HUES64 (cell line): Measurements from ENCODE around the gene CYSRT1.
A peak's percentile ranks its signal among the peaks of the same experiment; 100 is the strongest.
"Not testable (repeated sequence)": the region's sequence is repeated elsewhere in the genome, so short reads cannot be mapped to it uniquely, and the experiment has no call there.

Source experiments
- H3K27ac ChIP-seq: 2 replicates; pipeline ENCODE4 v1.7.0; 2013; ENCODE audit warnings: low read depth, low read length, inconsistent platforms
- H3K27me3 ChIP-seq: 2 replicates; pipeline ENCODE4 v1.6.1; 2013; ENCODE audit warnings: mild to moderate bottlenecking, low read length; ENCODE audit not compliant: insufficient read depth
- H3K36me3 ChIP-seq: 2 replicates; pipeline ENCODE4 v1.6.1; 2013; ENCODE audit warnings: mild to moderate bottlenecking, low read length; ENCODE audit not compliant: insufficient read depth
- H3K4me1 ChIP-seq: 2 replicates; pipeline ENCODE4 v1.6.1; 2013; ENCODE audit warnings: mild to moderate bottlenecking, low read length, moderate library complexity; ENCODE audit not compliant: insufficient read depth
- H3K4me3 ChIP-seq: 2 replicates; pipeline ENCODE4 v1.5.1; 2013; ENCODE audit warnings: mild to moderate bottlenecking, low read length, moderate library complexity
- H3K9ac ChIP-seq: 2 replicates; pipeline ENCODE4 v1.6.1; 2013; ENCODE audit warnings: mild to moderate bottlenecking, low read depth, low read length
- H3K9me3 ChIP-seq: 2 replicates; pipeline ENCODE4 v1.6.1; 2013; ENCODE audit warnings: low read depth, low read length; ENCODE audit not compliant: insufficient read depth
- WGBS: fragments of 150-250, 120-280 bp; methylation state at CpG from one replicate; pipeline ENCODE4 v1.1.7; 2013; ENCODE audit warnings: missing lambda C conversion rate; 5-methylcytosine and 5-hydroxymethylcytosine counted together

Gene CYSRT1

DNA sequence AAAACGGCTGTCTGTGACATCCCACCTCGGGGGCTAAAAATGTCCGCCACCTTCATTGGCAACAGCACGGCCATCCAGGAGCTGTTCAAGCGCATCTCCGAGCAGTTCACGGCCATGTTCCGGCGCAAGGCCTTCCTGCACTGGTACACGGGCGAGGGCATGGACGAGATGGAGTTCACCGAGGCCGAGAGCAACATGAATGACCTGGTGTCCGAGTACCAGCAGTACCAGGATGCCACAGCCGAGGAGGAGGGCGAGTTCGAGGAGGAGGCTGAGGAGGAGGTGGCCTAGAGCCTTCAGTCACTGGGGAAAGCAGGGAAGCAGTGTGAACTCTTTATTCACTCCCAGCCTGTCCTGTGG is 18.3 kb downstream of the CYSRT1 start:
- 95% methylated on average over 18 of the region's 18 CpGs for WGBS
- H3K36me3 ChIP-seq, result peaks cover 22% of the 10 kb centered on the region
- H3K27ac ChIP-seq, H3K9ac ChIP-seq, H3K9me3 ChIP-seq, H3K27me3 ChIP-seq: not testable (repeated sequence)
- H3K4me3 ChIP-seq, result peak overlapping the region; percentile 9; the same call in 1 of the 2 replicates
- peaks cover 14% of the 10 kb centered on the region for H3K4me1 ChIP-seq

- peak overlapping the region; percentile 9; the same call in 1 of the 2 replicates for H3K4me3 ChIP-seq
- H3K9ac ChIP-seq, result peak overlapping the region; percentile 18; the same call in 1 of the 2 replicates
- H3K27ac ChIP-seq, result peak overlapping the region; percentile 18; the same call in 1 of the 2 replicates
These were observed 18.9 kb downstream of the CYSRT1 start for GRCh38 chr9:137243626-137244485.

GRCh38 chr9:137244486-137245449 is 19.8 kb downstream of the CYSRT1 start:
- no peak overlapping the region for H3K4me3 ChIP-seq
- H3K9ac ChIP-seq, result peak overlapping the region; percentile 18; the same call in 1 of the 2 replicates
- WGBS, result 66% methylated on average over 36 of the region's 36 CpGs
- no peaks in the 10 kb centered on the region for H3K27me3 ChIP-seq
- peak overlapping the region; percentile 27; the same call in 1 of the 2 replicates for H3K27ac ChIP-seq
- peaks cover 22% of the 10 kb centered on the region for H3K36me3 ChIP-seq
- no peaks in the 10 kb centered on the region for H3K9me3 ChIP-seq
- H3K4me1 ChIP-seq, result peaks cover 14% of the 10 kb centered on the region

More at GRCh38 chr9:137243626-137244485, 18.9 kb downstream of the CYSRT1 start:
- H3K27me3 ChIP-seq, result no peaks in the 10 kb centered on the region
- peaks cover 22% of the 10 kb centered on the region for H3K36me3 ChIP-seq
- WGBS, result 61% methylated on average over 15 of the region's 15 CpGs
- H3K4me1 ChIP-seq, result peaks cover 14% of the 10 kb centered on the region
- no peaks in the 10 kb centered on the region for H3K9me3 ChIP-seq

DNA sequence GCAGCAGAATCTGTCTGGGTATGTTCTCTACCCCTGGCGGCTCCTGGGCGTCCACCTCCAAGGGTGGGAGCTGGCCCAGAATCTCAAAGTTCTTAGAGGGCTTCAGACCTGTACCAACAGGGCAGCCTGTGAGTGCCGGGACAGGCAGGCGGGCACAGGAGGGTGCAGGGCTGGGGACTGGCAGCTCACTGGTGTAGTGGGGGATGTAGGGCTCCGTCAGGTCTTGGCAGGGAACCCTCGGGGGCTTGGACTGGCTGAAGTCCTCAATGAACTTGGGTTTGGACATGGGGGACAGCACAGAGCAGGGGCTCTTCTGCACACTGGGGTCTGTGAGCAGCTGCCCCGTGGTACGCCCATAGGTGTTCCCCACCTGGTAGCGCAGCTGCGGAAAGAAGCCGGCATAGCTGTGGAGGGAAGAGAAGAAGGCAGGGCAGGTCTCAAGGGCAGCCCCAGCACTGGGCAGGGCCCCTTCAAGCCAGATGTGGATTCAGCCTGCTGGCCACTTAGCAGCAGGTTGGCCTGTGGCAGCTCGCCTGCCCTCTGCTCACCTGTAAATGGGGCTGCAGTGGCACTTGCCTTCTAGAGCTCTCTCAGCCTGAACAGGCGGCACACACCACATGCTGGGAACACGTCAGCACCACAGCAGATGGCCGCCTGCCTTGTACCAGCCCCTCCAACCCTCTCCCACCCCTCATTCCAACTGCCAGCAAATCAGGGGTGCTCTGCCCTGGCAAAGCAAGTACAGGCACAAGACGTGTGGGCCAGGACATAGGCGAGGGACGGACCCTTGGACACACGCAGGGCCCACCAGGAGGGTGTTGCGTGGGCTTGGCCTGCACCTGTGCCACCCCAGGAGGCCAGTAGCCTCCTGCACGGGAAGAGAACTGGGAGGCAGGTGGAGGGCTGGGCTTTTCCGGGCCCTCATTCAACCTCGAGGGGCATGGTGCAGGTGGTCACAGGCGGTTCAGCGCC is 20.8 kb downstream of the CYSRT1 start:
- Histone ChIP-seq H3K27me3 (no peaks in the 10 kb centered on the region; the same call in 1 of the 2 replicates), H3K9me3 (no peaks in the 10 kb centered on the region), H3K27ac (no peak overlapping the region), H3K36me3 (peaks cover 22% of the 10 kb centered on the region), H3K4me1 (peaks cover 14% of the 10 kb centered on the region), H3K4me3 (no peak overlapping the region), H3K9ac (no peak overlapping the region)
- WGBS, result 91% methylated on average over 25 of the region's 25 CpGs

GRCh38 chr9:137247135-137247915 is 22.4 kb downstream of the CYSRT1 start:
- H3K36me3 ChIP-seq, result peaks cover 17% of the 10 kb centered on the region
- H3K27ac ChIP-seq, result no peak overlapping the region
- H3K27me3 ChIP-seq, result no peaks in the 10 kb centered on the region; the same call in 1 of the 2 replicates
- H3K9me3 ChIP-seq, result no peaks in the 10 kb centered on the region
- 81% methylated on average over 20 of the region's 20 CpGs for WGBS
- H3K4me1 ChIP-seq, result peaks cover 11% of the 10 kb centered on the region
- no peak overlapping the region for H3K4me3 ChIP-seq
- H3K9ac ChIP-seq, result 0 out of 2 replicates have a peak overlapping the region, but pooled peaks have one; percentile 19

- no peaks in the 10 kb centered on the region for H3K9me3 ChIP-seq
- peaks cover 10% of the 10 kb centered on the region for H3K4me1 ChIP-seq
- no peak overlapping the region for H3K9ac ChIP-seq
- no peak overlapping the region for H3K4me3 ChIP-seq
- no peak overlapping the region for H3K27ac ChIP-seq
- H3K36me3 ChIP-seq, result peaks cover 12% of the 10 kb centered on the region
- H3K27me3 ChIP-seq, result no peaks in the 10 kb centered on the region; the same call in 1 of the 2 replicates
- WGBS, result 93% methylated on average over 6 of the region's 6 CpGs
These were observed 22.9 kb downstream of the CYSRT1 start for GRCh38 chr9:137247916-137248175.

DNA sequence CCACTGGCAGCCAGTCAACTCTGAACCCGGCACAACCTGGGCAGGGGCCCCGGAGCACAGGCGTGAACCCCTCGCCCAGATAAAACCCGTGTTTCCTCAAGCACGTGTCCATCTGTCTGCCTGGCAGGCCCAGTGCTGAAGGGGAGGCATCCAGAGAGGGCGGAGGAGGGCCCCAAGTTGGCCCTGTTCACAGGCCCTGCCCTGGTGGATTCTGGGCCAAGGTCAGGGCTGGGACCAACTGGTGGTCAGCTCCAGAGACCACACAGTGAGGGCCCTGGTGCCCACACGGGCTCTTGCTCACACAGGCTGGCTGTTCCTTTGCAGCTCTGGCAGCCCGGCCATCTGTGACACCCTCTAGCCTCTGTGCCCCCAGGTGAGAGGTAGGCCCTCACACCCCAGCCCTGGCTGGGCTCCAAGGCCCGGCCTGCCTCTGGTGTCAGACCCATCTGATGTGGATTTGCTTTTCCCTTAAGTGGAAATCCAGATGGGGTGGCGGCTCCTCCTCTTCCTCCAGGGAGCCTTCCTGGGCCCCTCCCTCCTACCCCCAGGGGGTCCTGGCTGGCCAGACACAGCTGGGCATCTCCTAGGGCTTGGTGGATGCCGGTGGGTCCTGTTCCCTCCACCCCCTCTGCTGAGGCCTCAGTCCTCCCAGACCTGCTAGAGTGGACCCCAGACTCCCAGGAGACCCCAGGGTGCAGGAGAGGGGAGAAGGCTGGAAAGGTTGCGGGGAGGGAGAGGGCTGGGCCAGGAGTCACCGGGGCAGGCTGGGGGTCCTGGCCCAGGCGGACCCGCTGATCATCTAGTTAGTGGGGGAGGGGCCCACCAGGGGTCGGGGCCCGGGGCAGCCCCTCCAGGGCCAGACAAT is 25.6 kb downstream of the CYSRT1 start:
- Histone ChIP-seq H3K36me3 (no peaks in the 10 kb centered on the region), H3K9me3 (no peaks in the 10 kb centered on the region), H3K9ac (no peak overlapping the region), H3K27me3 (no peaks in the 10 kb centered on the region; the same call in 1 of the 2 replicates), H3K4me1 (peaks cover 5% of the 10 kb centered on the region; the same call in 1 of the 2 replicates), H3K4me3 (no peak overlapping the region), H3K27ac (no peak overlapping the region)
- WGBS, result 80% methylated on average over 17 of the region's 18 CpGs

GRCh38 chr9:137251194-137251461 is 26.2 kb downstream of the CYSRT1 start, which contains the start of gene STPG3:
STPG3 (plus strand) TSS chr9:137251286; CDS start chr9:137251287, 1 bp downstream.
- Histone ChIP-seq H3K36me3 (no peaks in the 10 kb centered on the region), H3K4me1 (peaks cover 5% of the 10 kb centered on the region; the same call in 1 of the 2 replicates), H3K9ac (no peak within 1 kb of the TSS), H3K4me3 (no peak within 1 kb of the TSS), H3K27me3 (no peaks in the 10 kb centered on the region; the same call in 1 of the 2 replicates), H3K27ac (no peak within 1 kb of the TSS), H3K9me3 (no peaks in the 10 kb centered on the region)
- WGBS, result 68% methylated on average over 4 of the region's 4 CpGs

- Histone ChIP-seq H3K4me3 (no peak overlapping the region), H3K27ac (no peak overlapping the region), H3K36me3 (peaks cover 3% of the 10 kb centered on the region), H3K9ac (no peak overlapping the region), H3K9me3 (no peaks in the 10 kb centered on the region), H3K27me3 (no peaks in the 10 kb centered on the region; the same call in 1 of the 2 replicates), H3K4me1 (peaks cover 5% of the 10 kb centered on the region; the same call in 1 of the 2 replicates)
- WGBS, result 91% methylated on average over 21 of the region's 22 CpGs
These were observed 26.7 kb downstream of the CYSRT1 start for GRCh38 chr9:137251490-137252268.
